ENCODE data around the gene MAGEA3.
"Not testable (repeated sequence)": the region's sequence is repeated elsewhere in the genome, so short reads cannot be mapped to it uniquely, and the experiment has no call there.

MAGEA3 gene

DNA sequence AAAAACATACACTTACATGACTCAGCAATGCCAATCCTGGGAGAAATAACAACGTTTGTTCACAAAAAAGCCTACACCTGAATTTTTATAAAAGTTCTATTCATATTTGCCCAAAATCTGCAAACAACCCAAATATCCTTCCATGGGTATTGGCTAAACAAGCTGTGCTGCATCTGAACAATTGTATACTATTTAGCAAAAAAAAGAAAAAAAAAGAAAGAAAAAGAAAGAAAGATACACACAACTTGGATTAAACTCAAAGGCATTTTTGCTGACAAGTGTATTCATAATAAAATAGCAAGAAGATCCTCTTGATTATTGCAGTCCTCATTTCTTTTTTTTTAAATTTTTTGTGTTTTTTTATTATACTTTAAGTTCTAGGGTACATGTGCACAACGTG, 24.5 kb upstream of the MAGEA3 start:
- TF ChIP-seq, protein P1, sequence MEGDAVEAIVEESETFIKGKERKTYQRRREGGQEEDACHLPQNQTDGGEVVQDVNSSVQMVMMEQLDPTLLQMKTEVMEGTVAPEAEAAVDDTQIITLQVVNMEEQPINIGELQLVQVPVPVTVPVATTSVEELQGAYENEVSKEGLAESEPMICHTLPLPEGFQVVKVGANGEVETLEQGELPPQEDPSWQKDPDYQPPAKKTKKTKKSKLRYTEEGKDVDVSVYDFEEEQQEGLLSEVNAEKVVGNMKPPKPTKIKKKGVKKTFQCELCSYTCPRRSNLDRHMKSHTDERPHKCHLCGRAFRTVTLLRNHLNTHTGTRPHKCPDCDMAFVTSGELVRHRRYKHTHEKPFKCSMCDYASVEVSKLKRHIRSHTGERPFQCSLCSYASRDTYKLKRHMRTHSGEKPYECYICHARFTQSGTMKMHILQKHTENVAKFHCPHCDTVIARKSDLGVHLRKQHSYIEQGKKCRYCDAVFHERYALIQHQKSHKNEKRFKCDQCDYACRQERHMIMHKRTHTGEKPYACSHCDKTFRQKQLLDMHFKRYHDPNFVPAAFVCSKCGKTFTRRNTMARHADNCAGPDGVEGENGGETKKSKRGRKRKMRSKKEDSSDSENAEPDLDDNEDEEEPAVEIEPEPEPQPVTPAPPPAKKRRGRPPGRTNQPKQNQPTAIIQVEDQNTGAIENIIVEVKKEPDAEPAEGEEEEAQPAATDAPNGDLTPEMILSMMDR (conservative IDR thresholded peaks at IDR 0.05; ENCODE audit: control insufficient read depth, insufficient read depth, low read depth, low read length) = no peak
- no peak overlapping the region for H3K4me3 ChIP-seq (ENCODE audit: control insufficient read depth, low read depth, low read length)
- no peak for DNase-seq (ENCODE audit: low read depth)

DNA sequence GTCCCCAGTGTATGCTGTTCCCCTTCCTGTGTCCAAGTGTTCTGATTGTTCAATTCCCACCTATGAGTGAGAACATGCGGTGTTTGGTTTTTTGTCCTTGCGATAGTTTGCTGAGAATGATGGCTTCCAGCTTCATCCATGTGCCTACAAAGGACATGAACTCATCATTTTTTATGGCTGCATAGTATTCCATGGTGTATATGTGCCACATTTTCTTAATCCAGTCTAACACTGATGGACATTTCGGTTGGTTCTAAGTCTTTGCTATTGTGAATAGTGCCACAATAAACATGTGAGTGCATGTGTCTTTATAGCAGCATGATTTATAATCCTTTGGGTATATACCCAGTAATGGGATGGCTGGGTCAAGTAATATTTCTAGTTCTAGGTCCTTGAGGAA, 23.9 kb upstream of the MAGEA3 start:
- DNase-seq (ENCODE audit: low read depth); H3K4me3 ChIP-seq (ENCODE audit: control insufficient read depth, low read depth, low read length): not testable (repeated sequence)

DNA sequence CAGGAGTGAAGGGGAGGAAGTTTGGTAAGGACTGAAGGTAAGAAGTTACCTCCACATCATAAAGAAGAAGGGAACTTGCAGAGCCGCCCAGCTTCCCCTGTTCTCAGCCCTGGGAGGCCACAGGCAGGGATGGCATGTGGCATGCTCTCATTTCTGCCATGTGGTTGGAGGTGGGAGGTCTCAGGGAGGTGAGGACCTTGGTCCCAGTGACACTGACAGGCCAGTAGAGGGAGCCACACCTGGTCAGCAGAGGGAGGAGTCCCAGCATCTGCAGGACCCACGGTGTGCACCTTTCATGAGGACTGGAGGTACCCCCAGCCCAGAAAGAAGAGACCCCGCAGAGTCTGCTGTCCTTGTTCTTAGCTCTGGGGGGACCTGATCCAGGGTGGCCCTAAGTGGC, 17.6 kb upstream of the MAGEA3 start:
- not testable (repeated sequence) for DNase-seq (ENCODE audit: low read depth); H3K4me3 ChIP-seq (ENCODE audit: control insufficient read depth, low read depth, low read length)

DNA sequence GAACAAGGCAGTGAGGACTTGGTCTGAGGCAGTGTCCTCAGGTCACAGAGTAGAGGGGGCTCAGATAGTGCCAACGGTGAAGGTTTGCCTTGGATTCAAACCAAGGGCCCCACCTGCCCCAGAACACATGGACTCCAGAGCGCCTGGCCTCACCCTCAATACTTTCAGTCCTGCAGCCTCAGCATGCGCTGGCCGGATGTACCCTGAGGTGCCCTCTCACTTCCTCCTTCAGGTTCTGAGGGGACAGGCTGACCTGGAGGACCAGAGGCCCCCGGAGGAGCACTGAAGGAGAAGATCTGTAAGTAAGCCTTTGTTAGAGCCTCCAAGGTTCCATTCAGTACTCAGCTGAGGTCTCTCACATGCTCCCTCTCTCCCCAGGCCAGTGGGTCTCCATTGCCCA, 1.8 kb downstream of the MAGEA3 start:
- DNase-seq (ENCODE audit: low read depth); H3K4me3 ChIP-seq (ENCODE audit: control insufficient read depth, low read depth, low read length): not testable (repeated sequence)

DNA sequence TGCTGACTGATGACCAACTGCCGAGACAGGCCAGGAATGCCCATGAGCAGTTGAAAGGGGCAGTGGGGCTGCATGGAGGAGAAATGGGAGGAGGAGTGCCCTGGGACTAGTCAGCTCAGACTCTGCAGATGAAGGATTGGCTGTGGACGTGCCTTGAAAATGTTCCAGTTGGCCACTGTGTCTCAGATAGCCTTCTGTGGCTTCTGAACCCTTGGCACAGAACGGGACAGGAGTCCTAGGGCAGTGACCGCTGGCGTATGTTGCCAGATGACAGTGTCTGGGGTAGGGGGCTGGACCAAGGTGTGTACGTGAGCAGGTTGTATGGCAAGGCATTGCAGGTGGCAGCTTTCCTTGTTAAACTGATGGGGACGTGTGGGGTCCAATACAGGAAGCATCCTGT, 7.9 kb downstream of the MAGEA3 start:
- not testable (repeated sequence) for H3K4me3 ChIP-seq (ENCODE audit: control insufficient read depth, low read depth, low read length); DNase-seq (ENCODE audit: low read depth)

DNA sequence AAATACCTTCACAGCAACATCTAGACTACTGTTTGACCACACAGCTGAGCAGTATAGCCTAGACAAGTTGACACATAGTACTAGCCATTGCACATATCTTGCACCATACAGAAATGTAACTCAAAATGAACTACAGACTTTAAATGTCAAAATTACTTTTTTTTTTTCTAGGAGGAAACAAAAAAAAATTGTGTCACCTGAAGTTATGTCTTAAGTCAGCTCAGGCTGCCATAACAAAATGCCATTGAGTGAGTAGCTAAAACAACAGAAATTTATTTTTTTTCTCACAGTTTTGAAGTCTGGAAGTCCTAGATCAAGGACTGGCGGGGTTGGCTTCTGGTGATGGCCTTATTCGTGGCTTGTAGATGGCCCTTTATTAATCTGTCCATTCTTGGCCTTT, 10.6 kb downstream of the MAGEA3 start, which contains the start of gene CSAG2:
Gene CSAG2, minus strand, starts transcription at position 101 of the 400 bp plus-strand sequence. CDS start 161 bp downstream, outside the sequence.
- DNase-seq (ENCODE audit: low read depth); H3K4me3 ChIP-seq (ENCODE audit: control insufficient read depth, low read depth, low read length): not testable (repeated sequence)

DNA sequence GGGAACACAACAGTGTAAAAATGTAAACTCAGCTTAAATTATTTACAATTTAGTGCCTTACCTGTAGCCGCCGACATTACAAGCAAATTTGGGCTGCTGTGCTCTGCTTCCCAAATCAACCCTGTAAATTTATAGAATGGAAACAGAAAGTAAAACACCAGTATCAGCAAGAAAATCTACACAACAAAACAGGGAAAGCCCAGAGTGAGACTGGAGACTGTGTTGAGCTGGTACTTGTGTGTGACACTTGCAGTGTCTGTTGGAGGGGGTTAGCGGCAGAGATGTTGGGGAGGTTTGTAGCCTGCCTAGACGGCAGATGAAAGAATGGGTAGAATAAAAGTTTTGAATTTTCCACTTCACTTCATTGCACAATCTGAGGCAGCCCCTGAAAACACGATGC, 14.6 kb downstream of the MAGEA3 start:
- not testable (repeated sequence) for DNase-seq (ENCODE audit: low read depth); H3K4me3 ChIP-seq (ENCODE audit: control insufficient read depth, low read depth, low read length)

DNA sequence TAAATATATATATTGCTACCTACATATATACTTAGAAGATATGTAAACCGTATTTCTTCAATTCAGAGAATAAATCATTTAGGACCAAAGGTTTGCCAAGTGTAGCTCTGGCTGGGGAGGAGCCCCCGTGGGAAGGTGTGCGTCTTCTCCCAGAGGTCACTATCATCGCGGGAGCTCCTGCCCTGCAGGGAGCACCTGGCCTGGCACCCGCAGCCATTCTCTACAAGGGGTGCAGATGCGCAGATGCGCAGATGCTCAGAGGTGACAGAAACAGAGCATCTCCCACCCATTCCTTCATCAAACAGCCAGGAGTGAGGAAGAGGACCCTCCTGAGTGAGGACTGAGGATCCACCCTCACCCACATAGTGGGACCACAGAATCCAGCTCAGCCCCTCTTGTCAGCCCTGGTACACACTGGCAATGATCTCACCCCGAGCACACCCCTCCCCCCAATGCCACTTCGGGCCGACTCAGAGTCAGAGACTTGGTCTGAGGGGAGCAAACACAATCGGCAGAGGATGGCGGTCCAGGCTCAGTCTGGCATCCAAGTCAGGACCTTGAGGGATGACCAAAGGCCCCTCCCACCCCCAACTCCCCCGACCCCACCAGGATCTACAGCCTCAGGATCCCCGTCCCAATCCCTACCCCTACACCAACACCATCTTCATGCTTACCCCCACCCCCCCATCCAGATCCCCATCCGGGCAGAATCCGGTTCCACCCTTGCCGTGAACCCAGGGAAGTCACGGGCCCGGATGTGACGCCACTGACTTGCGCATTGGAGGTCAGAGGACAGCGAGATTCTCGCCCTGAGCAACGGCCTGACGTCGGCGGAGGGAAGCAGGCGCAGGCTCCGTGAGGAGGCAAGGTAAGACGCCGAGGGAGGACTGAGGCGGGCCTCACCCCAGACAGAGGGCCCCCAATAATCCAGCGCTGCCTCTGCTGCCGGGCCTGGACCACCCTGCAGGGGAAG, 15.5 kb downstream of the MAGEA3 start, which contains the start of gene MAGEA2B:
Gene MAGEA2B, plus strand, starts transcription at position 814 of the 973 bp plus-strand sequence. CDS start 2,479 bp downstream, outside the sequence.
- not testable (repeated sequence) for H3K4me3 ChIP-seq (ENCODE audit: control insufficient read depth, low read depth, low read length); DNase-seq (ENCODE audit: low read depth)

DNA sequence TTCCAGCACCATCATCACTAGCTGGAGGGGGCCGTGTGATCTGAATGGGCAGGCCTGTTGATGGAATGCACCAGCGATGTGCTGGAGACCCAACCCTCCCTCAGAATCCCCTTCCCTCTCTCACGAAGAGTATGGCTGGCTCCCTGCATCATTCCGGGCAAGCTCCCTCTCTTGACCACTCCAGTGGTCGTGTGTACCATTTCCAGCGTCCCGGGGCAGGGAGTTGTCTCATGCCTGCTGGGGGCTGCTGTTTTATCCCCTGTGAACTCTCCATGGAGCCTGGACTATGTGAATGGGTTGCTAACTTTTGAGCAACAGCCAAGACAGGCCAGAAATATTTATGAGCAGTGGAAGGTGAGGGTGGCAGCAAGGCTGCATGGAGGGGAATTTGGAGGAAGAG, 26.8 kb downstream of the MAGEA3 start:
- DNase-seq (ENCODE audit: low read depth) = no peak
- H3K4me3 ChIP-seq (ENCODE audit: control insufficient read depth, low read depth, low read length) = no peak overlapping the region
- TF ChIP-seq, protein P1 (conservative IDR thresholded peaks at IDR 0.05; ENCODE audit: control insufficient read depth, insufficient read depth, low read depth, low read length) = no peak

DNA sequence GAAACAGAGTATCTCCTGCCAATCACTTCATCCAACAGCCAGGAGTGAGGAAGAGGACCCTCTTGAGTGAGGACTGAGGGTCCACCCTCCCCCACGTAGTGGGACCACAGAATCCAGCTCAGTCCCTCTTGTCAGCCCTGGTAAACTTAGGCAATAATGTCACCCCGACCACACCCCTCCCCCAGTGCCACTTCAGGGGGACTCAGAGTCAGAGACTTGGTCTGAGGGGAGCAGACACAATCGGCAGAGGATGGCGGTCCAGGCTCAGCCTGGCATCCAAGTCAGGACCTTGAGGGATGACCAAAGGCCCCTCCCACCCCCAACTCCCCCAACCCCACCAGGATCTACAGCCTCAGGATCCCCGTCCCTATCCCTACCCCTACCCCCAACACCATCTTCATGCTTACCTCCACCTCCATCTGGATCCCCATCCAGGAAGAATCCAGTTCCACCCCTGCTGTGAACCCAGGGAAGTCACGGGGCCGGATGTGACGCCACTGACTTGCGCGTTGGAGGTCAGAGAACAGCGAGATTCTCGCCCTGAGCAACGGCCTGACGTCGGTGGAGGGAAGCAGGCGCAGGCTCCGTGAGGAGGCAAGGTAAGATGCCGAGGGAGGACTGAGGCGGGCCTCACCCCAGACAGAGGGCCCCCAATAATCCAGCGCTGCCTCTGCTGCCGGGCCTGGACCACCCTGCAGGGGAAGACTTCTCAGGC, 34.8 kb downstream of the MAGEA3 start, which contains the start of the genes CSAG1 and MAGEA12:
Gene CSAG1, minus strand, starts transcription at position 461 of the 715 bp plus-strand sequence. CDS start 1,261 bp downstream, outside the sequence.
Gene MAGEA12, plus strand, starts transcription at position 497 of the 715 bp plus-strand sequence. CDS start 2,405 bp downstream, outside the sequence.
- TF ChIP-seq, protein P1 (conservative IDR thresholded peaks at IDR 0.05; ENCODE audit: control insufficient read depth, insufficient read depth, low read depth, low read length) = no peak
- no peak within 1 kb of the TSS for H3K4me3 ChIP-seq (ENCODE audit: control insufficient read depth, low read depth, low read length)
- no peak for DNase-seq (ENCODE audit: low read depth)

DNA sequence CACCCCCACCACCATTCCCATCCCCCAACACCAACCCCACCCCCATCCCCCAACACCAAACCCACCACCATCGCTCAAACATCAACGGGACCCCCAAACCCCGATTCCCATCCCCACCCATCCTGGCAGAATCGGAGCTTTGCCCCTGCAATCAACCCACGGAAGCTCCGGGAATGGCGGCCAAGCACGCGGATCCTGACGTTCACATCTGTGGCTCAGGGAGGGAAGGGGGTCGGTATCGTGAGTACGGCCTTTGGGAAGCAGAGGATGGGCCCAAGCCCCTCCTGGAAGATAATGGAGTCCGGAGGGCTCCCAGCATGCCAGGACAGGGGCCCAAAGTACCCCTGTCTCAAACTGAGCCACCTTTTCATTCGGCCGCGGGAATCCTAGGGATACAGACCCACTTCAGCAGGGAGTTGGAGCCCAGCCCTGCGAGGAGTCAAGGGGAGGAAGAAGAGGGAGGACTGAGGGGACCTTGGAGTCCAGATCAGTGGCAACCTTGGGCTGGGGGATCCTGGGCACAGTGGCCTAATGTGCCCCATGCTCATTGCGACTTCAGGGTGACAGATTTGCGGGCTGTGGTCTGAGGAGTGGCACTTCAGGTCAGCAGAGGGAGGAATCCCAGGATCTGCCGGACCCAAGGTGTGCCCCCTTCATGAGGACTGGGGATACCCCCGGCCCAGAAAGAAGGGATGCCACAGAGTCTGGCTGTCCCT, 35.7 kb downstream of the MAGEA3 start:
- not testable (repeated sequence) for DNase-seq (ENCODE audit: low read depth)

More for the DNA sequence above, 35.7 kb downstream of the MAGEA3 start:
- H3K4me3 ChIP-seq (ENCODE audit: control insufficient read depth, low read depth, low read length) = not testable (repeated sequence)

Data from fibroblast of mammary gland (primary cell).